Stomach smooth muscle (tissue), 2 donors: ENCODE data around the gene GUF1.
A peak's percentile ranks its signal among the peaks of the same experiment; 100 is the strongest.
"Not testable (repeated sequence)": the region's sequence is repeated elsewhere in the genome, so short reads cannot be mapped to it uniquely, and the experiment has no call there.

Source experiments
- H3K27ac ChIP-seq: one replicate; pipeline ENCODE4 v1.7.0; 2013; ENCODE audit warnings: mild to moderate bottlenecking, low read length, inconsistent platforms
- H3K27me3 ChIP-seq, 2 donors: one replicate each; pipeline ENCODE4 v1.7.0; 2013; ENCODE audit warnings: low read length in 2 of 2; ENCODE audit not compliant: insufficient read depth in 2 of 2, control insufficient read depth in 1 of 2
- H3K36me3 ChIP-seq, 2 donors: one replicate each; pipeline ENCODE4 v1.7.0; 2013; ENCODE audit warnings: low read length in 2 of 2; ENCODE audit not compliant: control insufficient read depth in 2 of 2, insufficient read depth in 2 of 2
- H3K4me1 ChIP-seq: one replicate; pipeline ENCODE4 v1.7.0; 2013; ENCODE audit warnings: low read length; ENCODE audit not compliant: control insufficient read depth, insufficient read depth
- H3K4me3 ChIP-seq, 2 donors: one replicate each; pipeline ENCODE4 v1.7.0; 2013; ENCODE audit warnings: low read length in 2 of 2
- H3K9ac ChIP-seq, 2 donors: one replicate each; pipeline ENCODE4 v1.7.0; 2013; ENCODE audit warnings: low read length in 2 of 2, mild to moderate bottlenecking in 1 of 2
- H3K9me3 ChIP-seq, 2 donors: one replicate each; pipeline ENCODE4 v1.7.0; 2013; ENCODE audit warnings: low read length in 2 of 2; ENCODE audit not compliant: control insufficient read depth in 2 of 2
- donor health status: healthy.
- donor health status: Pancreatic carcinoma.

The GUF1 gene

GRCh38 chr4:44704673-44705072 lies 26.5 kb downstream of the GUF1 start:
- Histone ChIP-seq H3K4me3 (no peak overlapping the region), H3K27me3 (no peaks in the 10 kb centered on the region)

GRCh38 chr4:44713125-44713524 lies 34.9 kb downstream of the GUF1 start:
- Histone ChIP-seq H3K27ac (no peak overlapping the region), H3K9ac (no peak overlapping the region), H3K9me3 (no peaks in the 10 kb centered on the region), H3K27me3 (no peaks in the 10 kb centered on the region), H3K4me3 (no peak overlapping the region), H3K36me3 (peaks cover 0 to 3% of the 10 kb centered on the region in 2 donors), H3K4me1 (no peaks in the 10 kb centered on the region)

More at GRCh38 chr4:44704673-44705072, 26.5 kb downstream of the GUF1 start:
- Histone ChIP-seq H3K36me3 (peaks cover 8 to 34% of the 10 kb centered on the region in 2 donors), H3K9ac (no peak overlapping the region), H3K9me3 (no peaks in the 10 kb centered on the region), H3K27ac (no peak overlapping the region), H3K4me1 (no peaks in the 10 kb centered on the region)

- Histone ChIP-seq H3K36me3 (peaks cover 0 to 3% of the 10 kb centered on the region in 2 donors), H3K27ac (no peak overlapping the region), H3K27me3 (no peaks in the 10 kb centered on the region), H3K9me3 (no peaks in the 10 kb centered on the region), H3K4me3 (no peak overlapping the region), H3K4me1 (no peaks in the 10 kb centered on the region), H3K9ac (no peak overlapping the region)
These were observed 38.4 kb downstream of the GUF1 start for GRCh38 chr4:44716597-44716996.

GRCh38 chr4:44720371-44720770 lies 42.2 kb downstream of the GUF1 start:
- Histone ChIP-seq H3K27me3 (no peaks in the 10 kb centered on the region), H3K4me3 (no peak overlapping the region), H3K27ac (no peak overlapping the region), H3K9ac (no peak overlapping the region), H3K4me1 (no peaks in the 10 kb centered on the region), H3K9me3 (no peaks in the 10 kb centered on the region), H3K36me3 (no peaks in the 10 kb centered on the region)

- H3K36me3 ChIP-seq: no peaks in the 10 kb centered on the region
- no peak overlapping the region for H3K9ac ChIP-seq
- H3K9me3 ChIP-seq: no peaks in the 10 kb centered on the region
- no peaks in the 10 kb centered on the region for H3K4me1 ChIP-seq
- H3K27ac ChIP-seq: no peak overlapping the region
- no peaks in the 10 kb centered on the region for H3K27me3 ChIP-seq
- no peak overlapping the region for H3K4me3 ChIP-seq
These were observed 43.8 kb downstream of the GUF1 start for GRCh38 chr4:44722001-44722400.

GRCh38 chr4:44725166-44725565 lies 46.9 kb downstream of the GUF1 start:
- Histone ChIP-seq H3K27ac (no peak overlapping the region), H3K9ac (peak overlapping the region; percentile 85 to 86), H3K27me3 (no peaks in the 10 kb centered on the region), H3K9me3 (no peaks in the 10 kb centered on the region), H3K4me1 (no peaks in the 10 kb centered on the region), H3K4me3 (peak overlapping the region; percentile 80 to 86), H3K36me3 (no peaks in the 10 kb centered on the region)

GRCh38 chr4:44725726-44726037 lies 47.5 kb downstream of the GUF1 start:
- H3K27me3 ChIP-seq: no peaks in the 10 kb centered on the region
- H3K9me3 ChIP-seq: no peaks in the 10 kb centered on the region
- no peaks in the 10 kb centered on the region for H3K4me1 ChIP-seq
- peak overlapping the region; percentile 80 to 86 for H3K4me3 ChIP-seq
- H3K27ac ChIP-seq: peak overlapping the region; percentile 72
- H3K9ac ChIP-seq: peak overlapping the region; percentile 85 to 86
- no peaks in the 10 kb centered on the region for H3K36me3 ChIP-seq

GRCh38 chr4:44726038-44726871 lies 48.0 kb downstream of the GUF1 start, which contains the start of gene GNPDA2:
Gene GNPDA2, minus strand, starts transcription at chr4:44726556. Its CDS starts 4,349 bp downstream, at chr4:44722207.
- H3K9me3 ChIP-seq: no peaks in the 10 kb centered on the region
- no peaks in the 10 kb centered on the region for H3K36me3 ChIP-seq
- no peaks in the 10 kb centered on the region for H3K4me1 ChIP-seq
- H3K27ac ChIP-seq: peak within 1 kb of the TSS; percentile 72
- peak within 1 kb of the TSS; percentile 80 to 86 for H3K4me3 ChIP-seq
- H3K9ac ChIP-seq: peak within 1 kb of the TSS; percentile 85 to 86
- H3K27me3 ChIP-seq: no peaks in the 10 kb centered on the region

GRCh38 chr4:44727471-44727870 lies 49.3 kb downstream of the GUF1 start:
- Histone ChIP-seq H3K4me1 (no peaks in the 10 kb centered on the region), H3K27me3 (no peaks in the 10 kb centered on the region), H3K9me3 (no peaks in the 10 kb centered on the region), H3K9ac (no peak overlapping the region), H3K4me3 (peak overlapping the region in 1 of 2 donors; percentile 80), H3K27ac (no peak overlapping the region), H3K36me3 (no peaks in the 10 kb centered on the region)

GRCh38 chr4:44728694-44729093 lies 50.5 kb downstream of the GUF1 start:
- not testable (repeated sequence) for H3K9ac ChIP-seq, H3K9me3 ChIP-seq

GRCh38 chr4:44736900-44737299 lies 58.7 kb downstream of the GUF1 start:
- Histone ChIP-seq H3K9ac (no peak overlapping the region), H3K4me1 (no peaks in the 10 kb centered on the region), H3K4me3 (no peak overlapping the region), H3K36me3 (no peaks in the 10 kb centered on the region), H3K27ac (no peak overlapping the region), H3K9me3 (no peaks in the 10 kb centered on the region), H3K27me3 (no peaks in the 10 kb centered on the region)

More at GRCh38 chr4:44728694-44729093, 50.5 kb downstream of the GUF1 start:
- H3K36me3 ChIP-seq, H3K27me3 ChIP-seq, H3K4me1 ChIP-seq, H3K27ac ChIP-seq, H3K4me3 ChIP-seq: not testable (repeated sequence)
